Smooth muscle cell (in vitro differentiated cells): ENCODE measurements around the gene CPM. TPM values are rescaled to one million over a fixed set of nuclear protein-coding genes. Genes with fewer than 3 reads are reported as not detected.

Experiments
- DNase-seq: peaks from one replicate; lab custom pipeline; 2025; ENCODE audit not compliant: unreplicated experiment; lab: John Stamatoyannopoulos, UW
- H2AFZ ChIP-seq: fragments of 200-600 bp; sonication (generic); 2 replicates; pipeline ENCODE4 v1.6.0; 2016; ENCODE audit warnings: antibody characterized with exemption, low read depth, mild to moderate bottlenecking
- H3F3A ChIP-seq: fragments of 200-600 bp; sonication (generic); 2 replicates; pipeline ENCODE4 v1.6.0; 2017; ENCODE audit warnings: antibody characterized with exemption, low read depth
- H3K27ac ChIP-seq: fragments of 200-600 bp; sonication (generic); 2 replicates; pipeline ENCODE4 v1.5.1; 2016; ENCODE audit warnings: low read depth, mild to moderate bottlenecking
- H3K27me3 ChIP-seq: fragments of 200-600 bp; sonication (generic); 2 replicates; pipeline ENCODE4 v1.6.1; 2016; ENCODE audit warnings: low read depth, mild to moderate bottlenecking
- H3K36me3 ChIP-seq: fragments of 200-600 bp; sonication (generic); 2 replicates; pipeline ENCODE4 v1.5.1; 2016; ENCODE audit warnings: low read depth
- H3K4me1 ChIP-seq: fragments of 200-600 bp; sonication (generic); 2 replicates; pipeline ENCODE4 v1.5.1; 2016; ENCODE audit warnings: low read depth
- H3K4me2 ChIP-seq: fragments of 200-600 bp; sonication (generic); 2 replicates; pipeline ENCODE4 v1.6.0; 2016; ENCODE audit warnings: mild to moderate bottlenecking
- H3K4me3 ChIP-seq: fragments of 200-600 bp; sonication (generic); 2 replicates; pipeline ENCODE4 v1.5.1; 2016; ENCODE audit warnings: mild to moderate bottlenecking
- H3K79me2 ChIP-seq: fragments of 200-600 bp; sonication (generic); 2 replicates; pipeline ENCODE4 v1.6.0; 2016; ENCODE audit warnings: low read depth, mild to moderate bottlenecking
- H3K9ac ChIP-seq: fragments of 200-600 bp; sonication (generic); 2 replicates; pipeline ENCODE4 v1.6.0; 2016; ENCODE audit warnings: low read depth
- H3K9me3 ChIP-seq: fragments of 200-600 bp; sonication (generic); replicated peaks from 2 replicates; pipeline ENCODE4 v1.5.1; 2016; ENCODE audit warnings: low read depth
- H4K20me1 ChIP-seq: fragments of 200-600 bp; sonication (generic); 2 replicates; pipeline ENCODE4 v1.6.0; 2016; ENCODE audit warnings: low read depth
- CTCF ChIP-seq: fragments of 200-600 bp; sonication (generic); IDR thresholded peaks from 2 replicates; pipeline ENCODE4 v1.5.1; 2017; ENCODE audit warnings: borderline replicate concordance, mild to moderate bottlenecking, antibody characterized with exemption; ENCODE audit not compliant: insufficient read depth, poor library complexity, severe bottlenecking
- WGBS: methylation state at CpG from one replicate; pipeline ENCODE4 v1.1.7; 2016; ENCODE audit warnings: low lambda C conversion rate; 5-methylcytosine and 5-hydroxymethylcytosine counted together
- polyA plus RNA-seq: library from polyadenylated mRNA; unstranded; fragments of >200 nt; fragmentation: Nextera tagmentation; extraction: Ambion mirVana; gene quantifications from 2 replicates; pipeline ENCODE4 v1.2.1, GENCODE V29; 2016
- total RNA-seq: library from RNA; depleted of rRNA; stranded (reverse); fragments of >200 nt; gene quantifications from 2 replicates; pipeline ENCODE4 v1.2.3, GENCODE V29; 2014

Gene CPM
- total and polyA plus RNA-seq, 2 experiments from 2014 or later, result 0.57 to 6.2 TPM

GRCh38 chr12:68934392-68934791 lies 1.4 kb upstream of the CPM start:
- Histone ChIP-seq H3K4me1 (no peaks in the 10 kb centered on the region), H2AFZ (no peak overlapping the region), H3K4me3 (no peak overlapping the region), H3K36me3 (no peaks in the 10 kb centered on the region), H3K79me2 (no peaks in the 10 kb centered on the region), H3K27me3 (peaks cover 38% of the 10 kb centered on the region), H3K9ac (no peak overlapping the region), H3K9me3 (no peaks in the 10 kb centered on the region), H4K20me1 (no peaks in the 10 kb centered on the region), H3K4me2 (no peak overlapping the region), H3K27ac (no peak overlapping the region), H3F3A (no peaks in the 10 kb centered on the region)
- WGBS, result 95% methylated on average over 9 of the region's 9 CpGs
- DNase-seq, result no peak
- no peak for TF ChIP-seq CTCF

- TF ChIP-seq CTCF, result no peak
- Histone ChIP-seq H3K4me2 (peak overlapping the region; percentile 92), H3K4me3 (peak overlapping the region; percentile 60), H3K4me1 (no peaks in the 10 kb centered on the region), H3K27me3 (peaks cover 38% of the 10 kb centered on the region), H2AFZ (peak overlapping the region; percentile 92), H3K27ac (no peak overlapping the region), H3K36me3 (no peaks in the 10 kb centered on the region), H3F3A (no peaks in the 10 kb centered on the region), H4K20me1 (no peaks in the 10 kb centered on the region), H3K9ac (no peak overlapping the region), H3K79me2 (no peaks in the 10 kb centered on the region), H3K9me3 (no peaks in the 10 kb centered on the region)
- 21% methylated on average over 18 of the region's 18 CpGs for WGBS
- DNase-seq, result no peak
Observed at GRCh38 chr12:68932128-68932960, 627 bp downstream of the CPM start.

- no peaks in the 10 kb centered on the region for H3K4me1 ChIP-seq
- H3K4me3 ChIP-seq, result no peak overlapping the region
- no peak overlapping the region for H3K4me2 ChIP-seq
- no peak overlapping the region for H2AFZ ChIP-seq
- no peaks in the 10 kb centered on the region for H3K79me2 ChIP-seq
- no peaks in the 10 kb centered on the region for H3K36me3 ChIP-seq
- no peak overlapping the region for H3K9ac ChIP-seq
- no peak overlapping the region for H3K27ac ChIP-seq
- H3K27me3 ChIP-seq, result peaks cover 38% of the 10 kb centered on the region
- no peaks in the 10 kb centered on the region for H3K9me3 ChIP-seq
- H3F3A ChIP-seq, result no peaks in the 10 kb centered on the region
- no peak for DNase-seq
- no peaks in the 10 kb centered on the region for H4K20me1 ChIP-seq
- TF ChIP-seq CTCF, result no peak
- 85% methylated on average over 6 of the region's 6 CpGs for WGBS
Observed at GRCh38 chr12:68930178-68930577, 2.8 kb downstream of the CPM start.

GRCh38 chr12:68924546-68924945 lies 8.4 kb downstream of the CPM start:
- Histone ChIP-seq H3K27me3 (no peaks in the 10 kb centered on the region), H3K9me3 (no peaks in the 10 kb centered on the region), H3K79me2 (no peaks in the 10 kb centered on the region), H4K20me1 (no peaks in the 10 kb centered on the region), H3K4me1 (no peaks in the 10 kb centered on the region), H3K9ac (no peak overlapping the region), H3K36me3 (no peaks in the 10 kb centered on the region), H2AFZ (no peak overlapping the region), H3K4me2 (no peak overlapping the region), H3K27ac (no peak overlapping the region), H3F3A (no peaks in the 10 kb centered on the region), H3K4me3 (no peak overlapping the region)
- 89% methylated on average over 4 of the region's 4 CpGs for WGBS
- no peak for DNase-seq
- TF ChIP-seq CTCF, result no peak
